Measurements from ENCODE around the gene PPFIBP2. TPM values are rescaled to one million over a fixed set of nuclear protein-coding genes. Genes with fewer than 3 reads are reported as not detected.

The PPFIBP2 gene
- polyA plus RNA-seq, 1 experiment: 20.6 TPM

- H3K4me3 ChIP-seq (ENCODE audit: low read depth, low read length): no peak overlapping the region
- CTCF ChIA-PET: interaction anchor here (1.1 to 1.4 kb wide), 2 partner anchors 8 to 26 kb away, joined by 3 read pairs; no protein-coding TSS in a partner anchor
- no peaks in the 10 kb centered on the region for H3K27me3 ChIP-seq (ENCODE audit: control insufficient read depth, insufficient read depth, low read length)
- POLR2A ChIA-PET: no interaction called here
- TF ChIP-seq, protein P1, sequence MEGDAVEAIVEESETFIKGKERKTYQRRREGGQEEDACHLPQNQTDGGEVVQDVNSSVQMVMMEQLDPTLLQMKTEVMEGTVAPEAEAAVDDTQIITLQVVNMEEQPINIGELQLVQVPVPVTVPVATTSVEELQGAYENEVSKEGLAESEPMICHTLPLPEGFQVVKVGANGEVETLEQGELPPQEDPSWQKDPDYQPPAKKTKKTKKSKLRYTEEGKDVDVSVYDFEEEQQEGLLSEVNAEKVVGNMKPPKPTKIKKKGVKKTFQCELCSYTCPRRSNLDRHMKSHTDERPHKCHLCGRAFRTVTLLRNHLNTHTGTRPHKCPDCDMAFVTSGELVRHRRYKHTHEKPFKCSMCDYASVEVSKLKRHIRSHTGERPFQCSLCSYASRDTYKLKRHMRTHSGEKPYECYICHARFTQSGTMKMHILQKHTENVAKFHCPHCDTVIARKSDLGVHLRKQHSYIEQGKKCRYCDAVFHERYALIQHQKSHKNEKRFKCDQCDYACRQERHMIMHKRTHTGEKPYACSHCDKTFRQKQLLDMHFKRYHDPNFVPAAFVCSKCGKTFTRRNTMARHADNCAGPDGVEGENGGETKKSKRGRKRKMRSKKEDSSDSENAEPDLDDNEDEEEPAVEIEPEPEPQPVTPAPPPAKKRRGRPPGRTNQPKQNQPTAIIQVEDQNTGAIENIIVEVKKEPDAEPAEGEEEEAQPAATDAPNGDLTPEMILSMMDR (IDR thresholded peaks at IDR 0.05; ENCODE audit: insufficient read depth, low read depth, low read length): no peak
- peaks cover 4% of the 10 kb centered on the region for H3K36me3 ChIP-seq (ENCODE audit: control insufficient read depth, insufficient read depth, low read length)
- no peak for DNase-seq (ENCODE audit: low read depth)
These were observed 83.8 kb downstream of the PPFIBP2 start for GRCh38 chr11:7597620-7598019.

DNA sequence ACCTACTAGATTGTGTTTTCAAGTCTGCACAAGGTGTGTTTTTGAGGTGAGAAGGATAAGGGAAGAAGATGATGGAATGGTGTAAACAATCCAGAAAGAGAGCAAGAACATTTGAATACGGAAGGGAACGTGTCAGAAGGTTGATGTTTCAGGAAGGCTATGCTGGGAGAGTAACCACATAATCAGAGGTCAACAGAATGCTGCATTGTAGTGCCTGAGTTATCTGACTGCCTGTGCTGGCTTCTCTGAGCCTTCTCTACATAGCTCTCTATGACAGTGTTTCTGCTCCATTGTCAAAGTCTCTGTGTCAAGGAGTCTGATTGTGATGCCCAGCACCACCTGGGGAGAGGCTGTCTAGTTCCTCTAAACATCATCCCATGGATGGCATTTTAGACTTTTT is 85.4 kb downstream of the PPFIBP2 start:
- TF ChIP-seq, protein P1 (IDR thresholded peaks at IDR 0.05; ENCODE audit: insufficient read depth, low read depth, low read length): no peak
- Histone ChIP-seq H3K4me3 (ENCODE audit: low read depth, low read length) (no peak overlapping the region), H3K27me3 (ENCODE audit: control insufficient read depth, insufficient read depth, low read length) (no peaks in the 10 kb centered on the region), H3K36me3 (ENCODE audit: control insufficient read depth, insufficient read depth, low read length) (peaks cover 4% of the 10 kb centered on the region)
- ChIA-PET CTCF (interaction anchor here (0.8 kb wide), 1 partner anchor 54 kb away, joined by 3 read pairs; no protein-coding TSS in a partner anchor), POLR2A (no interaction called here)
- DNase-seq (ENCODE audit: low read depth): no peak

DNA sequence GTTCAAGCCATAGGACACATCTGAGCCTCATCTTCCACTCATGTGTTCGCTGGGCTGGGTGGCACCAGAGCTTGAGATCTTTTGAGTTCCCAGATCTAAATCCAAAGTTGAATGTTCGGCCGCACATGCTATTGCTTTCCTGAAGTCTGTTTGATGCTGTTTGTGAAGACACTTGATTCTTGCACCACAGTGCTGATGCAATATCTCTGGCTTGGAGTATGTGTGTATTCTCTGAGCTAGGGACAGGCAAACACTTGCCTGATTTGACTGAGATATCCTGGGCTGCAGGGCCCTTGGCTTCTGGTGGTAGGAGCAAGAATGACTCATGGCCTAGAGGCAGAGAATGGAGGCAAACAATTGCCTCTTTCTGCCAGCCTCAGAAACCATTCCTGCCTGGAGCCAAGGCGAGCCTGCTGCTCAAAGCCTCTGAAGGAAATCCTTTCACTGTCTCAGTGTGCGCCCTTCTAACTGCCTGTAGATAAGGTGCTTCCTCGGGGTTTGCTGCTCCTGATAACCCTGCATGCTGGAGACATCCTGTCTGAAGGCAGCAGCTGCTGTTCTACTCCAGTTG is 86.5 kb downstream of the PPFIBP2 start:
- no peak for DNase-seq (ENCODE audit: low read depth)
- no peak overlapping the region for H3K4me3 ChIP-seq (ENCODE audit: low read depth, low read length)
- TF ChIP-seq, protein P1 (IDR thresholded peaks at IDR 0.05; ENCODE audit: insufficient read depth, low read depth, low read length): no peak
- no peaks in the 10 kb centered on the region for H3K27me3 ChIP-seq (ENCODE audit: control insufficient read depth, insufficient read depth, low read length)
- peaks cover 4% of the 10 kb centered on the region for H3K36me3 ChIP-seq (ENCODE audit: control insufficient read depth, insufficient read depth, low read length)
- POLR2A ChIA-PET: interaction anchor here (0.5 kb wide), 1 partner anchor 23 kb away, joined by 4 read pairs; no protein-coding TSS in a partner anchor
- CTCF ChIA-PET: interaction anchor here (0.8 to 2.4 kb wide), 3 partner anchors 22 to 53 kb away, joined by 3 to 13 read pairs (median 3); no protein-coding TSS in a partner anchor

DNA sequence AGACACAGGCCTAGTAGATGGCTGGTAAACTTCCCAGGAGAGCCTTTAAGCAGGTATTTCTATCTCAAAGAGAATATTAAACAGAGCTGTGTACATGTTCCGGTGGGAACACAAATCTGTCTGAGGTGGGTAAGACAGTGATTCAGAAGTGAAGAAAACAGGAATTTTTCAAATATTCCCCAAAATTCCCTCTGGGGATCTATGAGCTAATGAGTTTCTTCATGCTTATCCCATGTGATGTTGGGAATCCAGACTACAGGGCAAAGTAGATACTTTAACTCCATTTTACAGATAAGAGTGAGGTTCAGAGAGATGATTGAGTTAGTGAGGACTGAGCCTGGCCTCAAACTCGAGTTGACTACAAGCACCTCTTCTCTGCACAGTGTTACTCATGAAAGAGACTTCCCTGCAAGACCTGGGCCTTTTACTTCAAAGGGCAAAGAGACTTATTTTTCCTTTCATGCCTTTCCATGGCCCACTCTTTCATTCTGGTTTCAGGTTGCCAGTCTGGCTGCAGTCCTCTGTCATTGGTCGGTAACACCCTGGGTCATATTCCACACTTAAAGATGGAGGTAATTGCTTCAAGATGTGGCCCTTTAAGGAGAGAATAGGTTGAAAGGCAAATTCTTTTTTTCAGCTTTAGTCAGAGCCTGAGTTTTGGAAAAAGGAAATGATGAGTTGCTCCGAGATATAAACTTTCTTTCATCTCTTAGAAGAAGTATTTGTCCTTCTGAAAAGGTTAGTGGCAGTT is 89.4 kb downstream of the PPFIBP2 start:
- CTCF ChIA-PET: interaction anchor here (0.6 to 1.8 kb wide), 5 partner anchors 10 to 89 kb away, joined by 3 to 12 read pairs (median 4); partner anchors contain the start of gene PPFIBP2
- TF ChIP-seq, protein P1 (IDR thresholded peaks at IDR 0.05; ENCODE audit: insufficient read depth, low read depth, low read length): no peak
- POLR2A ChIA-PET: interaction anchor here (0.6 kb wide), 1 partner anchor 32 kb away, joined by 3 read pairs; no protein-coding TSS in a partner anchor

GRCh38 chr11:7604331-7604955 is 90.6 kb downstream of the PPFIBP2 start:
- Histone ChIP-seq H3K4me3 (ENCODE audit: low read depth, low read length) (no peak overlapping the region), H3K27me3 (ENCODE audit: control insufficient read depth, insufficient read depth, low read length) (no peaks in the 10 kb centered on the region), H3K36me3 (ENCODE audit: control insufficient read depth, insufficient read depth, low read length) (no peaks in the 10 kb centered on the region; the same call in 1 of the 2 replicates)
- DNase-seq (ENCODE audit: low read depth): no peak
- TF ChIP-seq, protein P1 (IDR thresholded peaks at IDR 0.05; ENCODE audit: insufficient read depth, low read depth, low read length): no peak
- POLR2A ChIA-PET: no interaction called here
- CTCF ChIA-PET: interaction anchor here (1.0 kb wide), 1 partner anchor 20 kb away, joined by 5 read pairs; no protein-coding TSS in a partner anchor

More for the DNA sequence above, 89.4 kb downstream of the PPFIBP2 start:
- no peaks in the 10 kb centered on the region; the same call in 1 of the 2 replicates for H3K36me3 ChIP-seq (ENCODE audit: control insufficient read depth, insufficient read depth, low read length)
- no peaks in the 10 kb centered on the region for H3K27me3 ChIP-seq (ENCODE audit: control insufficient read depth, insufficient read depth, low read length)
- H3K4me3 ChIP-seq (ENCODE audit: low read depth, low read length): no peak overlapping the region
- no peak for DNase-seq (ENCODE audit: low read depth)
